ENCODE data around the gene KCNJ2.

DNA sequence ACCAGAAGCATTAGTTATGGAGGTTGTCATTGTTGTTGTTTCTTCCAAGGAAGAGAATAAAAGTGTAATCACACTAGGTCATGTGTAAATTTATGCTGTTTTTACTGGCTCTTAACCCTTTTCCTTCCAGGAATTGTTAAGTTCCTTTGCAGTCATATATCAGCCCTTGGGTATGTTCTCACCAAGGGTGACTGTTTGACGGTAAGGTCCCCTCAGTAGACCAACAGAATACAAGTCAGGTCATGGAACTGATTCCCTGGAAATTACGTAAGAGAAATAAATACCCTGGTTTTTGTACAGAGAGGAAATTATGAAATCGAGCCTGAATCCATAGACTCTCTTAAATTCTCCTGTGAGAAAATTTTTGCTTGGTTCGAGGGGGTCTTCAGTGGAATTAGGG, 11.2 kb upstream of the KCNJ2 start:
- TF ChIP-seq, protein P1, sequence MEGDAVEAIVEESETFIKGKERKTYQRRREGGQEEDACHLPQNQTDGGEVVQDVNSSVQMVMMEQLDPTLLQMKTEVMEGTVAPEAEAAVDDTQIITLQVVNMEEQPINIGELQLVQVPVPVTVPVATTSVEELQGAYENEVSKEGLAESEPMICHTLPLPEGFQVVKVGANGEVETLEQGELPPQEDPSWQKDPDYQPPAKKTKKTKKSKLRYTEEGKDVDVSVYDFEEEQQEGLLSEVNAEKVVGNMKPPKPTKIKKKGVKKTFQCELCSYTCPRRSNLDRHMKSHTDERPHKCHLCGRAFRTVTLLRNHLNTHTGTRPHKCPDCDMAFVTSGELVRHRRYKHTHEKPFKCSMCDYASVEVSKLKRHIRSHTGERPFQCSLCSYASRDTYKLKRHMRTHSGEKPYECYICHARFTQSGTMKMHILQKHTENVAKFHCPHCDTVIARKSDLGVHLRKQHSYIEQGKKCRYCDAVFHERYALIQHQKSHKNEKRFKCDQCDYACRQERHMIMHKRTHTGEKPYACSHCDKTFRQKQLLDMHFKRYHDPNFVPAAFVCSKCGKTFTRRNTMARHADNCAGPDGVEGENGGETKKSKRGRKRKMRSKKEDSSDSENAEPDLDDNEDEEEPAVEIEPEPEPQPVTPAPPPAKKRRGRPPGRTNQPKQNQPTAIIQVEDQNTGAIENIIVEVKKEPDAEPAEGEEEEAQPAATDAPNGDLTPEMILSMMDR (IDR thresholded peaks at IDR 0.05; ENCODE audit: borderline replicate concordance, extremely low read depth, low read length, poor library complexity, severe bottlenecking) = no peak
- no peak for TF ChIP-seq EZH2 (IDR thresholded peaks at IDR 0.05; ENCODE audit: borderline replicate concordance, low read depth, low read length, severe bottlenecking)

Measured in DND-41 (cell line).